H9 (cell line): Measurements from ENCODE around the gene RTF2. TPM values are rescaled to one million over a fixed set of nuclear protein-coding genes. Genes with fewer than 3 reads are reported as not detected.

ENCODE experiments used
- DNase-seq: peaks from one replicate; pipeline ENCODE4 v3.0.0-alpha.2; 2017
- H2AFZ ChIP-seq: one replicate; pipeline ENCODE4 v1.6.1; 2013; ENCODE audit warnings: mild to moderate bottlenecking, low read length, control low read depth, moderate library complexity
- H2AK5ac ChIP-seq: 2 replicates; pipeline ENCODE4 v1.6.1; 2013; ENCODE audit warnings: low read length, control low read depth, mixed read lengths; ENCODE audit not compliant: insufficient read length
- H2BK120ac ChIP-seq: one replicate; pipeline ENCODE4 v1.6.1; 2013; ENCODE audit warnings: low read depth, mild to moderate bottlenecking, low read length, control low read depth, inconsistent platforms; ENCODE audit not compliant: poor library complexity, severe bottlenecking
- H2BK12ac ChIP-seq: 2 replicates; pipeline ENCODE4 v1.6.1; 2013; ENCODE audit warnings: low read length, control low read depth, mixed read lengths, low read depth; ENCODE audit not compliant: insufficient read length
- H2BK15ac ChIP-seq: 2 replicates; pipeline ENCODE4 v1.6.1; 2013; ENCODE audit warnings: low read depth, low read length, control low read depth
- H2BK20ac ChIP-seq: one replicate; pipeline ENCODE4 v1.6.1; 2013; ENCODE audit warnings: low read depth, mild to moderate bottlenecking, low read length, control low read depth, inconsistent platforms; ENCODE audit not compliant: poor library complexity, severe bottlenecking
- H2BK5ac ChIP-seq: 2 replicates; pipeline ENCODE4 v1.6.1; 2013; ENCODE audit warnings: low read length, control low read depth, mixed read lengths; ENCODE audit not compliant: insufficient read length
- H3K14ac ChIP-seq: 2 replicates; pipeline ENCODE4 v1.6.1; 2013; ENCODE audit warnings: low read length, control low read depth; ENCODE audit not compliant: insufficient read depth
- H3K18ac ChIP-seq: 2 replicates; pipeline ENCODE4 v1.6.1; 2013; ENCODE audit warnings: low read depth, mild to moderate bottlenecking, mixed read lengths, low read length, control low read depth; ENCODE audit not compliant: insufficient read length
- H3K23ac ChIP-seq: 2 replicates; pipeline ENCODE4 v1.6.1; 2013; ENCODE audit warnings: low read length, control low read depth, mixed read lengths, low read depth; ENCODE audit not compliant: insufficient read length
- H3K23me2 ChIP-seq: 2 replicates; pipeline ENCODE4 v1.6.1; 2013; ENCODE audit warnings: low read depth, mild to moderate bottlenecking, mixed read lengths, low read length, control low read depth; ENCODE audit not compliant: insufficient read length, poor library complexity, severe bottlenecking
- H3K27ac ChIP-seq: 2 replicates; pipeline ENCODE4 v1.5.1; 2013; ENCODE audit warnings: low read length, control low read depth, mixed read lengths, low read depth; ENCODE audit not compliant: insufficient read length
- H3K27me3 ChIP-seq: 2 replicates; pipeline ENCODE4 v1.6.1; 2013; ENCODE audit warnings: low read length, control low read depth, inconsistent platforms; ENCODE audit not compliant: insufficient read depth
- H3K4ac ChIP-seq: 2 replicates; pipeline ENCODE4 v1.6.1; 2013; ENCODE audit warnings: low read depth, mild to moderate bottlenecking, control low read depth, inconsistent platforms, low read length, moderate library complexity
- H3K4me1 ChIP-seq: 2 replicates; pipeline ENCODE4 v1.6.1; 2013; ENCODE audit warnings: low read length, control low read depth, inconsistent platforms; ENCODE audit not compliant: insufficient read depth
- H3K4me2 ChIP-seq: 2 replicates; pipeline ENCODE4 v1.6.1; 2013; ENCODE audit warnings: low read length, control low read depth, mixed read lengths; ENCODE audit not compliant: insufficient read length, insufficient read depth
- H3K56ac ChIP-seq: 2 replicates; pipeline ENCODE4 v1.6.1; 2013; ENCODE audit warnings: low read depth, mild to moderate bottlenecking, mixed read lengths, low read length, control low read depth; ENCODE audit not compliant: insufficient read length
- H3K79me1 ChIP-seq: 2 replicates; pipeline ENCODE4 v1.6.1; 2013; ENCODE audit warnings: low read depth, mild to moderate bottlenecking, moderate library complexity, low read length, control low read depth, inconsistent platforms; ENCODE audit not compliant: insufficient read depth, poor library complexity, severe bottlenecking
- H3K79me2 ChIP-seq: 2 replicates; pipeline ENCODE4 v1.6.1; 2013; ENCODE audit warnings: low read length, control low read depth, inconsistent platforms; ENCODE audit not compliant: insufficient read depth
- H3K9ac ChIP-seq: 2 replicates; pipeline ENCODE4 v1.6.1; 2013; ENCODE audit warnings: low read length, control low read depth, mixed read lengths; ENCODE audit not compliant: insufficient read length; ENCODE audit errors: extremely low read depth
- H3K9me3 ChIP-seq: one replicate; pipeline ENCODE4 v1.6.1; 2013; ENCODE audit warnings: low read depth, low read length, inconsistent platforms; ENCODE audit not compliant: control insufficient read depth
- H3T11ph ChIP-seq: one replicate; pipeline ENCODE4 v1.6.1; 2013; ENCODE audit warnings: mild to moderate bottlenecking, low read length, control low read depth, inconsistent platforms
- H4K20me1 ChIP-seq: one replicate; pipeline ENCODE4 v1.6.1; 2013; ENCODE audit not compliant: control insufficient read depth, insufficient read length, insufficient read depth
- H4K5ac ChIP-seq: 2 replicates; pipeline ENCODE4 v1.6.1; 2013; ENCODE audit warnings: low read depth, mild to moderate bottlenecking, mixed read lengths, low read length, control low read depth; ENCODE audit not compliant: insufficient read length
- H4K8ac ChIP-seq: replicated peaks from 2 replicates; pipeline ENCODE4 v1.6.1; 2013; ENCODE audit warnings: low read length, control low read depth, mixed read lengths, low read depth; ENCODE audit not compliant: insufficient read length
- H4K91ac ChIP-seq: 2 replicates; pipeline ENCODE4 v1.6.1; 2013; ENCODE audit warnings: low read depth, mild to moderate bottlenecking, moderate library complexity, mixed read lengths, low read length, control low read depth; ENCODE audit not compliant: insufficient read length
- H3K27ac Mint-ChIP-seq, 3 experiments: 2 replicates in 2 of 3; 3 replicates in 1 of 3; pipeline ENCODE4 v1.8.0; 2020 to 2021; ENCODE audit warnings: mixed read lengths in 3 of 3, mild to moderate bottlenecking in 1 of 3, moderate library complexity in 1 of 3
- H3K27me3 Mint-ChIP-seq: 2 replicates; pipeline ENCODE4 v1.8.0; 2021; ENCODE audit warnings: low read depth, mild to moderate bottlenecking, moderate library complexity, mixed read lengths
- H3K36me3 Mint-ChIP-seq, 3 experiments: 2 replicates in 2 of 3; 3 replicates in 1 of 3; pipeline ENCODE4 v1.8.0; 2020 to 2021; ENCODE audit warnings: low read depth in 3 of 3, mixed read lengths in 3 of 3; ENCODE audit not compliant: insufficient read depth in 1 of 3
- H3K4me1 Mint-ChIP-seq, 2 experiments: 2 replicates each; pipeline ENCODE4 v1.8.0; 2020; ENCODE audit warnings: mixed read lengths in 2 of 2
- H3K4me3 Mint-ChIP-seq, 2 experiments: 2 replicates in 1 of 2; 3 replicates in 1 of 2; pipeline ENCODE4 v1.8.0; 2020 to 2021; ENCODE audit warnings: mild to moderate bottlenecking in 2 of 2, mixed read lengths in 2 of 2, moderate library complexity in 1 of 2
- H3K9me3 Mint-ChIP-seq, 2 experiments: 2 replicates in 1 of 2; 3 replicates in 1 of 2; pipeline ENCODE4 v1.8.0; 2020; ENCODE audit warnings: mild to moderate bottlenecking in 2 of 2, mixed read lengths in 2 of 2, moderate library complexity in 1 of 2
- WGBS: extraction: QIAGEN DNeasy Blood & Tissue Kit; methylation state at CpG from one replicate; pipeline ENCODE4 v1.1.7; 2013; ENCODE audit warnings: missing lambda C conversion rate, low lambda C conversion rate, mixed read lengths; ENCODE audit not compliant: insufficient read length; ENCODE audit errors: extremely low coverage; 5-methylcytosine and 5-hydroxymethylcytosine counted together
- total RNA-seq: library from RNA; stranded (reverse); gene quantifications from 2 replicates; pipeline ENCODE4 v1.2.1, GENCODE V29; 2021
- TF ChIP-seq, protein P1 (sequence below): fragments of 200-600 bp; sonication (generic); conservative IDR thresholded peaks from 3 replicates; pipeline ENCODE4 v1.8.0; 2021; ENCODE audit warnings: antibody characterized with exemption, mild to moderate bottlenecking

RTF2 gene
- total RNA-seq, 1 experiment from 2014 or later: 62.6 TPM

DNA sequence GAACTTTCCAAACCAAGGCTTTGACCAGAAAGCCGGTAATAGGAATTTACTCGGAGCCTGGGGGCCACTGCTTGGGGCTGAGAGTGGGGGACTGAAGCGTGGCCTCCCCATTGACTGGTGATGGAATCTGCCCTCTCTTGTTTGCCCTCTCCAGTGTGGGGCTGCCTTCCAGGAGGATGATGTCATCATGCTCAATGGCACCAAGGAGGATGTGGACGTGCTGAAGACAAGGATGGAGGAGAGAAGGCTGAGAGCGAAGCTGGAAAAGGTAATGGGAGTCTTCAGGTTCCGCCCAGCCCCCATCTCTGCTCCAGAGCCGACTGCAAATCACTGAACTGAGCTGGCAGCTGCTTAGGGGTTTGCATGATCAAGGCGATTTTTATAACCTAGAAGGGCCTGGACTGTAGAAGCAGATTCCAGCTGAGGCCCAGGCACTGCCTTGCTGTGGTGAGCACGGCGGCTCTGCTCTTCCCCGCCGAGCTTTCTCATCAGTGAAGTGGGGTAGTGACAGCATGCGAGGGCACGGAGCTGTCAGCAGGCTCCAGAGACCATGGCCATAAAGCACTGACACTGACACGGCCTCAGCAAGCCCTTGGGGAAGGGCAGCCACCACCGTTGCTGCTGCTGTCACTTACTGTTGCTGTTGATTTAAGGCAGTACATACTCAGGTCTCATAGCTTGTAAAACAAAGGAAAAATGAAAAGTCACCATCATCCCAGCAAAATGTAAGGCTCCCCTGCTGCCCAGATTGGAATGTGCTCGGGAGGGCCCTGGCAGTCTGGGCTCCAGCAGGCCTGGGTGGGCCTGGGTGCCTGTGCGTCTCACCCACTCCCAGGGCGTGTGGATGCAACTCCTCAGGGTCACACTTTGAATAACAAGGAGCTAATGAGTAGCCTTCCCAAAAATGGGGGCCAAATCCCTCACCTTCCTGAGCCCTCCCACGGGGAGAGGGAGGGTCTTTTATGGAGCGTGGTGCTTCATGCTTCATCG lies 45.0 kb downstream of the RTF2 start:
- Histone ChIP-seq H3K18ac (no peak overlapping the region), H2BK120ac (no peak overlapping the region), H3K4me2 (no peak overlapping the region), H3K27me3 (no peaks in the 10 kb centered on the region), H2BK20ac (no peak overlapping the region), H3K23ac (no peak overlapping the region), H3K23me2 (no peaks in the 10 kb centered on the region), H2BK15ac (no peak overlapping the region), H2AFZ (no peak overlapping the region), H3K79me1 (no peaks in the 10 kb centered on the region), H3T11ph (no peak overlapping the region), H4K91ac (no peak overlapping the region), H3K79me2 (no peaks in the 10 kb centered on the region), H4K5ac (no peak overlapping the region), H3K4ac (no peak overlapping the region), H3K9me3 (no peaks in the 10 kb centered on the region), H3K9ac (no peak overlapping the region), H2BK12ac (no peak overlapping the region), H2BK5ac (no peak overlapping the region), H3K56ac (no peak overlapping the region), H3K14ac (no peak overlapping the region; the same call in 1 of the 2 replicates), H4K8ac (no peak overlapping the region), H4K20me1 (no peaks in the 10 kb centered on the region), H3K4me1 (no peaks in the 10 kb centered on the region), H3K27ac (no peak overlapping the region), H2AK5ac (no peak overlapping the region)
- no peaks in the 10 kb centered on the region for H3K27me3 Mint-ChIP-seq
- no peaks in the 10 kb centered on the region; a peak in 1 of 5 replicates for H3K9me3 Mint-ChIP-seq
- no peak overlapping the region for H3K4me3 Mint-ChIP-seq
- H3K4me1 Mint-ChIP-seq: peaks cover 0 to 2% of the 10 kb centered on the region in 2 experiments; a peak in 2 of 4 replicates
- H3K27ac Mint-ChIP-seq: peak overlapping the region in 2 of 3 experiments; percentile 5 to 75; a peak in 3 of 7 replicates
- no peak for DNase-seq
- H3K36me3 Mint-ChIP-seq: peaks cover 13 to 23% (median 20%) of the 10 kb centered on the region in 3 experiments
- TF ChIP-seq, protein P1, sequence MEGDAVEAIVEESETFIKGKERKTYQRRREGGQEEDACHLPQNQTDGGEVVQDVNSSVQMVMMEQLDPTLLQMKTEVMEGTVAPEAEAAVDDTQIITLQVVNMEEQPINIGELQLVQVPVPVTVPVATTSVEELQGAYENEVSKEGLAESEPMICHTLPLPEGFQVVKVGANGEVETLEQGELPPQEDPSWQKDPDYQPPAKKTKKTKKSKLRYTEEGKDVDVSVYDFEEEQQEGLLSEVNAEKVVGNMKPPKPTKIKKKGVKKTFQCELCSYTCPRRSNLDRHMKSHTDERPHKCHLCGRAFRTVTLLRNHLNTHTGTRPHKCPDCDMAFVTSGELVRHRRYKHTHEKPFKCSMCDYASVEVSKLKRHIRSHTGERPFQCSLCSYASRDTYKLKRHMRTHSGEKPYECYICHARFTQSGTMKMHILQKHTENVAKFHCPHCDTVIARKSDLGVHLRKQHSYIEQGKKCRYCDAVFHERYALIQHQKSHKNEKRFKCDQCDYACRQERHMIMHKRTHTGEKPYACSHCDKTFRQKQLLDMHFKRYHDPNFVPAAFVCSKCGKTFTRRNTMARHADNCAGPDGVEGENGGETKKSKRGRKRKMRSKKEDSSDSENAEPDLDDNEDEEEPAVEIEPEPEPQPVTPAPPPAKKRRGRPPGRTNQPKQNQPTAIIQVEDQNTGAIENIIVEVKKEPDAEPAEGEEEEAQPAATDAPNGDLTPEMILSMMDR: no peak
- no CpG with 5 or more reads among the region's 22 CpGs for WGBS
